Suprapubic skin (tissue), 4 donors: ENCODE data around the gene ARID5B.

Source experiments
- EP300 ChIP-seq: sonication (generic); formaldehyde crosslinking; IDR thresholded peaks from one replicate; pipeline ENCODE4 v1.6.1; 2017; ENCODE audit warnings: antibody characterized with exemption
- POLR2A ChIP-seq, 2 donors: fragments of 450-650 bp; IDR thresholded peaks; one replicate each; pipeline ENCODE4 v1.6.1; 2017; ENCODE audit warnings: antibody characterized with exemption in 2 of 2, mild to moderate bottlenecking in 2 of 2, moderate library complexity in 2 of 2
- POLR2AphosphoS5 ChIP-seq, 3 donors: sonication (generic); formaldehyde crosslinking; IDR thresholded peaks; one replicate each; pipeline ENCODE4 v1.6.1; 2017; ENCODE audit warnings: antibody characterized with exemption in 3 of 3
- TF ChIP-seq, protein P1 (sequence below), 2 donors: fragments of 200-600 bp in 1 of 2; fragments of 450-650 bp in 1 of 2; sonication (generic) in 1 of 2; IDR thresholded peaks; one replicate each; pipeline ENCODE4 v1.5.1; 2016 to 2019; ENCODE audit warnings: antibody characterized with exemption in 2 of 2, mild to moderate bottlenecking in 1 of 2, moderate library complexity in 1 of 2

DNA sequence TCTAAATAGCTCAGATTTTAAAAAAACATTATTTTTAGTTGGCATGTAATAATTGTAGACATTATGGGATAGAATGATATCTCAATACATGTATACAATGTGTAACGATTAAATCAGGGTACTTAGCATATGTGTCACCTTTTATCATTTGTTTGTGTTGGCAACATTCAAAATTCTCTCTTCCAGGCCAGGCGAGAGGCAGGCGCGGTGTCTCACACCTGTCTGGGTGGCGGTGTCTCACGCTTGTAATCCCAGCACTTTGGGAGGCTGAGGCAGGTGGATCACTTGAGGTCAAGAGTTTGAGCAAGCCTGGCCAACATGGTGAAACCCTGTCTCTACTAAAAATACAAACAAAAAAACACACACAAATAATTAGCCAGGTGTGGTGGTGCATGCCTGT is 215.4 kb downstream of the ARID5B start:
- TF ChIP-seq POLR2AphosphoS5 (IDR thresholded peaks at IDR 0.05) (no peak), POLR2A (IDR thresholded peaks at IDR 0.05) (no peak), EP300 (no peak)
- TF ChIP-seq, protein P1, sequence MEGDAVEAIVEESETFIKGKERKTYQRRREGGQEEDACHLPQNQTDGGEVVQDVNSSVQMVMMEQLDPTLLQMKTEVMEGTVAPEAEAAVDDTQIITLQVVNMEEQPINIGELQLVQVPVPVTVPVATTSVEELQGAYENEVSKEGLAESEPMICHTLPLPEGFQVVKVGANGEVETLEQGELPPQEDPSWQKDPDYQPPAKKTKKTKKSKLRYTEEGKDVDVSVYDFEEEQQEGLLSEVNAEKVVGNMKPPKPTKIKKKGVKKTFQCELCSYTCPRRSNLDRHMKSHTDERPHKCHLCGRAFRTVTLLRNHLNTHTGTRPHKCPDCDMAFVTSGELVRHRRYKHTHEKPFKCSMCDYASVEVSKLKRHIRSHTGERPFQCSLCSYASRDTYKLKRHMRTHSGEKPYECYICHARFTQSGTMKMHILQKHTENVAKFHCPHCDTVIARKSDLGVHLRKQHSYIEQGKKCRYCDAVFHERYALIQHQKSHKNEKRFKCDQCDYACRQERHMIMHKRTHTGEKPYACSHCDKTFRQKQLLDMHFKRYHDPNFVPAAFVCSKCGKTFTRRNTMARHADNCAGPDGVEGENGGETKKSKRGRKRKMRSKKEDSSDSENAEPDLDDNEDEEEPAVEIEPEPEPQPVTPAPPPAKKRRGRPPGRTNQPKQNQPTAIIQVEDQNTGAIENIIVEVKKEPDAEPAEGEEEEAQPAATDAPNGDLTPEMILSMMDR (IDR thresholded peaks at IDR 0.05) = no peak
